ENCODE results near the gene ALG1. TPM values are rescaled to one million over a fixed set of nuclear protein-coding genes. Genes with fewer than 3 reads are reported as not detected.

The ALG1 gene
- total RNA-seq, 2 donors from 2014 or later: 10.5 to 14.3 TPM

DNA sequence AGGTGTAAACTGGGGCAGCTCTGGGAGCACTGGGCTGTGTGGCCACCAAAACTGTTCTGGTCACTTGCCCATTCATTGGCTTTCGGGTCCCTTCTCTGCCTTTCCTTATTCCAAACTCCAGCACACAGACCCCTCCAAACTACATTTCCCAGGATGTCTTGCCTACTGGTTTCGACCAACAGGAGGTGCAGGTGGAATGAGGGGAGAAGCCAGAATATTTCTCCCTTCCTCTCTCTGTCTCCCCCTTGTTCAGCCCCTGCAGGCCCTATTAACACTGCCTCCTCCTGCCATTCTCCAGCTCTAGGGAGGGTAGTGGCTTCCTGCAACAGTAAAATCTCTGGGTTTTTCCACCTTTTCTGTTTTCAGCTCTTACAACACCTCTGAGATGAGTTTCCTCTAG lies 24.7 kb upstream of the ALG1 start:
- no peaks in the 10 kb centered on the region for H3K4me1 ChIP-seq
- no peak overlapping the region for H3K4me3 ChIP-seq
- H3K9me3 ChIP-seq: no peaks in the 10 kb centered on the region
- H3K36me3 ChIP-seq: no peaks in the 10 kb centered on the region
- H3K27me3 ChIP-seq: no peaks in the 10 kb centered on the region
- TF ChIP-seq, protein P1, sequence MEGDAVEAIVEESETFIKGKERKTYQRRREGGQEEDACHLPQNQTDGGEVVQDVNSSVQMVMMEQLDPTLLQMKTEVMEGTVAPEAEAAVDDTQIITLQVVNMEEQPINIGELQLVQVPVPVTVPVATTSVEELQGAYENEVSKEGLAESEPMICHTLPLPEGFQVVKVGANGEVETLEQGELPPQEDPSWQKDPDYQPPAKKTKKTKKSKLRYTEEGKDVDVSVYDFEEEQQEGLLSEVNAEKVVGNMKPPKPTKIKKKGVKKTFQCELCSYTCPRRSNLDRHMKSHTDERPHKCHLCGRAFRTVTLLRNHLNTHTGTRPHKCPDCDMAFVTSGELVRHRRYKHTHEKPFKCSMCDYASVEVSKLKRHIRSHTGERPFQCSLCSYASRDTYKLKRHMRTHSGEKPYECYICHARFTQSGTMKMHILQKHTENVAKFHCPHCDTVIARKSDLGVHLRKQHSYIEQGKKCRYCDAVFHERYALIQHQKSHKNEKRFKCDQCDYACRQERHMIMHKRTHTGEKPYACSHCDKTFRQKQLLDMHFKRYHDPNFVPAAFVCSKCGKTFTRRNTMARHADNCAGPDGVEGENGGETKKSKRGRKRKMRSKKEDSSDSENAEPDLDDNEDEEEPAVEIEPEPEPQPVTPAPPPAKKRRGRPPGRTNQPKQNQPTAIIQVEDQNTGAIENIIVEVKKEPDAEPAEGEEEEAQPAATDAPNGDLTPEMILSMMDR (IDR thresholded peaks at IDR 0.05): no peak
- no peak overlapping the region for H3K27ac ChIP-seq
- no peak for DNase-seq (ENCODE audit: low spot score)

DNA sequence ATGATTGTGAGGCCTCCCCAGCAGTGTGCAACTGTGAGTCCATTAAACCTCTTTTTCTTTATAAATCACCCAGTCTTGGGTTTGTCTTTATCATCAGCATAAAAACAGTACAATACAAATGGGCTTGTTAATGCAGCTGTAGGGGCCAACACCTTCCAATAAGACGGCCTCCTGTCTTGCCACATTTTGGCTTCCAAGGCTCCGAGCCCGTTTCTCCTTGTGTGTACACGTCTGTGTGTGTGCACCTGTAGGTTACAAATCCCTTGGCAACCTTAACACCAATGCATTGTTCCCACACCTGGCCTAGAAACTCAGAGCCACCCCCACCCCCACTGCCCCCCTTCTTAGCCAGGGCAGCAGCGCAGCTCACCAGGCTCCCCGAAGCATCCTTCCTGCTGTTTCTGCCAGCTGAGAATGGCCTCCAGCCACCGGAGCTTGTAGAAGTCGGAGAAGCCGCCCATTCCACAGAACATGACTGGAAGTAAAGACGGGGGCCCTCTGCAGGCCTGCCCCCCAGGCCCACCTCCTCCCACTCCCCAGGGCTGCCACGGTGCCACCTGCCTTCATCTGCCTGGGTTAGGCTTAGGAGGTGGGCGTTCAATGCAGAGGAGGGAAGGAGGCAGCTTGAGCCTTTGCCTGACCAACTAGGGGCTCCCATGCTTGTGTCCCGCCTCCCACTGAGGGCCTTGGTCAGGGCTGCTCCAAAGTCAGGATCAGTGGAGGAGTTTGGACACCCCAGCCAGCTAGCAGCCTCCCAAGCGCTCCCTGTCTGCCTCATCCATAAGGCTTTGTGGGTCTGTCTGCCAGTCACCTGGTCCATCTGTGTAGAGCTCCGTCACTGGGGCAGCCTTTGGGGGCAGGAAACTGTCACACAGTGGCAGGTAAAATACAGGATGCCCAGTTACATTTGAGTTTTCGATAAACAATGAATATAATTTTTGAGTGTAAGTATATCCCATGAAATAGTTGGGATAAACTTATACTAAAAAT lies 16.5 kb upstream of the ALG1 start:
- no peaks in the 10 kb centered on the region for H3K27me3 ChIP-seq
- H3K4me1 ChIP-seq: no peaks in the 10 kb centered on the region
- DNase-seq (ENCODE audit: low spot score): no peak
- no peaks in the 10 kb centered on the region for H3K9me3 ChIP-seq
- H3K4me3 ChIP-seq: no peak overlapping the region
- no peaks in the 10 kb centered on the region for H3K36me3 ChIP-seq
- no peak overlapping the region for H3K27ac ChIP-seq
- TF ChIP-seq, protein P1 (IDR thresholded peaks at IDR 0.05): no peak

DNA sequence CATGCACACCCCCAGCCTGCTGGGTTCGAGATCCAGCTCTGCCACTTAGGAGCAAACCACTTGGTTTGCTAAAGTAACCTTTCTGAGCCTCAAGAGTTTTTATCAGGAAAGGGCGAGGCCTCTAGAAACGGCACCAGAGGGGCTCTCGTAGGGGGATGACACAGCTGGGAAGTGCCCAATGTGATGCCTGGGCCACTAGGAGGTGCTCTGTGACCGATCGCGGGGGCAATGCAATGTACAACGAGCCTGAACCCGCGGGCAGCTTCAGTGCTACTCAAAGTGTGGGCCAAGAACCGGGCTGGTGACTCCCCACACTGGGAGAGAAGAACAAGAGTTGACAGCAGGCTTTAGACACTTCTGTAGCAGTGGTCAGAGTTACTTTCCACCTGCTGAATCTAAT lies 15.3 kb upstream of the ALG1 start:
- Histone ChIP-seq H3K27me3 (no peaks in the 10 kb centered on the region), H3K9me3 (no peaks in the 10 kb centered on the region), H3K36me3 (no peaks in the 10 kb centered on the region), H3K4me1 (no peaks in the 10 kb centered on the region), H3K27ac (no peak overlapping the region), H3K4me3 (no peak overlapping the region)
- no peak for DNase-seq (ENCODE audit: low spot score)
- TF ChIP-seq, protein P1 (IDR thresholded peaks at IDR 0.05): peak in 1 of 2 donors; percentile 25

DNA sequence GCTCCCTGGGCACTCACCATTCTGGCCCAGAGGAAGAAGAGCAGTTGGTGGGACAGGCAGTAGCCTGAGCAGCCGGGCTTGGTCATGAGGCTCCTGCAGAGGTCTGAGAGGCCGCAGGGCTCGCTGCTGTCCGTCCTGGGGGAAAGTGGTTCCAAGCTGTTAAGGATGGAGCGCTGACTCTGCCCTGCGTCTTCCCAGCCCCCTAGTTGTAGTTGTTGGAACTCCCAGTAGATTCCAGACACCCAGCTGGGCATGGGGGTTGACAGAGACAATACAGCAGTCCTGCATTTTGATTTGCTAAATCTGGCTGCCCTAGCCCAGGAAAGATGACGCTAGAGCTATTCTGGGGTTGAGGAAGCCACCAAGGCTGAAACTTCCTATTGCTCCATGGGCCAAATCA lies 13.2 kb upstream of the ALG1 start:
- H3K27ac ChIP-seq: no peak overlapping the region
- no peak overlapping the region for H3K4me3 ChIP-seq
- H3K4me1 ChIP-seq: no peaks in the 10 kb centered on the region
- no peaks in the 10 kb centered on the region for H3K36me3 ChIP-seq
- no peak for DNase-seq (ENCODE audit: low spot score)
- H3K9me3 ChIP-seq: no peaks in the 10 kb centered on the region
- H3K27me3 ChIP-seq: no peaks in the 10 kb centered on the region
- TF ChIP-seq, protein P1 (IDR thresholded peaks at IDR 0.05): no peak

DNA sequence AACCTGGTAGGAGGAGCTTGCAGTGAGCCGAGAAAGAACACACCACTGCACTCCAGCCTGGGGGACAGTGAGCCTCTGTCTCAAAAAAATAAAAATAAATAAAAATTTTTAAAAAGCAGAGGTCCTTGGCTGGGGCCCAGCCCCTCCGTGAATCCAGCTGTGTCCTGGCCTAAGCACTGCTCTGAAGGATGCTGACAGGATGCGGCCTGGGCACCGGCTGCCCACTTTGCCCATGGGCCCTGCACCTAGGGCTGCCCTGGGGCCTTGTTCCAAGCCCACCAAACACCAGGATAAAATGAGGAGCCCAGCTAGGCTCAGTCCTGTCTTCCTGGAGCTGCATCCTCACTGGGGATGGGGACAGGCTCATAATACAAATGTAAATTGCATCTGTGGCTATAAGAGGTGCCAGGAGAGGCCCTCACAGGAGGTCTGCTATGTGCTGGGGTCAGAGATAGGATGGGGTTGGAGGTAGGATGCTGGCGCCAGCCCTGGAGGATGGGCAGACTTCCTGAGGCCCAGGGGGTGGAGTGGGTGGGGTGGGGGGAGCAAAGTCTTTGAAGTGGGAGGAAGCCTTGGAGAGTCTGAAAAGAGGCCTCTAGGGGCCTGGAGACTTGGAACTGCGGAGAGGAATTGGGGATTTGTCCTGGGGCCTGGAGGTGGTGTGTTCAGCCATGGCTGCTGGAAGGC lies 12.1 kb upstream of the ALG1 start:
- Histone ChIP-seq H3K4me1 (no peaks in the 10 kb centered on the region), H3K36me3 (no peaks in the 10 kb centered on the region), H3K9me3 (no peaks in the 10 kb centered on the region), H3K4me3 (no peak overlapping the region), H3K27ac (no peak overlapping the region), H3K27me3 (no peaks in the 10 kb centered on the region)
- TF ChIP-seq, protein P1 (IDR thresholded peaks at IDR 0.05): no peak
- no peak for DNase-seq (ENCODE audit: low spot score)
